Activated CD4-positive, CD25-positive, alpha-beta regulatory T cell treated with anti-CD3 and anti-CD28 coated beads, Interleukin-2, amount 50 U/mL, for 16 hours (primary cell): ENCODE results near the gene TMEM198.

Experiments
- DNase-seq: peaks from one replicate; pipeline ENCODE4 v3.0.0-alpha.2; 2020; ENCODE audit warnings: low read depth, low spot score

TMEM198 gene

GRCh38 chr2:219525533-219526232, 18.1 kb upstream of the TMEM198 start:
- no peak for DNase-seq

- DNase-seq: no peak
These were observed 17.3 kb upstream of the TMEM198 start for GRCh38 chr2:219526320-219527075.

- DNase-seq: no peak
These were observed 16.8 kb upstream of the TMEM198 start for GRCh38 chr2:219527076-219527394.

- DNase-seq: no peak
These were observed 16.4 kb upstream of the TMEM198 start for GRCh38 chr2:219527472-219527871.

GRCh38 chr2:219530048-219530963, 13.5 kb upstream of the TMEM198 start:
- DNase-seq: peak; percentile 66

GRCh38 chr2:219531639-219532377, 12.0 kb upstream of the TMEM198 start:
- DNase-seq: no peak

GRCh38 chr2:219532378-219532649, 11.5 kb upstream of the TMEM198 start:
- DNase-seq: no peak

GRCh38 chr2:219533930-219534661, 9.7 kb upstream of the TMEM198 start:
- DNase-seq: no peak

- no peak for DNase-seq
These were observed 7.4 kb upstream of the TMEM198 start for GRCh38 chr2:219536425-219536824.

- no peak for DNase-seq
These were observed 6.9 kb upstream of the TMEM198 start for GRCh38 chr2:219536967-219537366.

- no peak for DNase-seq
These were observed 6.0 kb upstream of the TMEM198 start for GRCh38 chr2:219537657-219538488.

GRCh38 chr2:219538504-219538951, 5.3 kb upstream of the TMEM198 start:
- no peak for DNase-seq

GRCh38 chr2:219538956-219539788, 4.7 kb upstream of the TMEM198 start:
- no peak for DNase-seq

- DNase-seq: no peak
These were observed 3.7 kb upstream of the TMEM198 start for GRCh38 chr2:219539926-219540678.

- no peak for DNase-seq
These were observed 2.9 kb upstream of the TMEM198 start for GRCh38 chr2:219540784-219541504.

- DNase-seq: peak; percentile 73
These were observed 2.1 kb upstream of the TMEM198 start for GRCh38 chr2:219541611-219542180.

GRCh38 chr2:219542931-219543595, 765 bp upstream of the TMEM198 start:
- no peak for DNase-seq
